Right atrium auricular region (tissue), 2 donors: Measurements from ENCODE around the gene MORN5. TPM values are rescaled to one million over a fixed set of nuclear protein-coding genes. Genes with fewer than 3 reads are reported as not detected.

Experiments used
- DNase-seq: peaks from one replicate; pipeline ENCODE4 v3.0.0-alpha.2; 2019; ENCODE audit warnings: low spot score
- H3K27ac ChIP-seq, 2 donors: fragments of 200-600 bp; sonication (generic); 1 replicate in 1 of 2; 2 replicates in 1 of 2; pipeline ENCODE4 v1.5.1; 2016 to 2019
- H3K27me3 ChIP-seq, 2 donors: fragments of 200-600 bp; sonication (generic); one replicate each; pipeline versions ENCODE4 v1.5.1 to v1.6.0; 2017 to 2019
- H3K36me3 ChIP-seq: fragments of 200-600 bp; sonication (generic); one replicate; pipeline ENCODE4 v1.5.1; 2016
- H3K4me1 ChIP-seq, 2 donors: fragments of 200-600 bp; sonication (generic); one replicate each; pipeline versions ENCODE4 v1.5.1 to v1.6.0; 2017 to 2019
- H3K4me3 ChIP-seq, 2 donors: fragments of 200-600 bp; sonication (generic); 1 replicate in 1 of 2; 2 replicates in 1 of 2; pipeline ENCODE4 v1.5.1; 2017 to 2019; ENCODE audit warnings: mild to moderate bottlenecking in 1 of 2, moderate library complexity in 1 of 2
- H3K9me3 ChIP-seq, 2 donors: fragments of 200-600 bp; sonication (generic); one replicate each; pipeline ENCODE4 v1.5.1; 2019
- CTCF ChIP-seq, 2 donors: fragments of 200-600 bp; sonication (generic); IDR thresholded peaks; one replicate each; pipeline ENCODE4 v1.5.1; 2019; ENCODE audit warnings: antibody characterized with exemption in 2 of 2
- total RNA-seq, 2 donors: library from RNA; depleted of rRNA; stranded (reverse); fragments of >200 nt; gene quantifications; one replicate each; pipeline ENCODE4 v1.1.0, GENCODE V29; 2016

MORN5 gene
- total RNA-seq, 2 donors from 2014 or later, result not detected

- TF ChIP-seq CTCF (IDR thresholded peaks at IDR 0.05), result no peak
- Histone ChIP-seq H3K4me1 (peaks cover 0 to 43% of the 10 kb centered on the region in 2 donors), H3K27ac (no peak overlapping the region), H3K4me3 (no peak overlapping the region), H3K9me3 (no peaks in the 10 kb centered on the region), H3K36me3 (no peaks in the 10 kb centered on the region), H3K27me3 (peaks cover 35 to 37% of the 10 kb centered on the region in 2 donors)
- no peak for DNase-seq
Observed at GRCh38 chr9:122215663-122216062, 56.0 kb downstream of the MORN5 start.

- Histone ChIP-seq H3K27me3 (peaks cover 40 to 43% of the 10 kb centered on the region in 2 donors), H3K9me3 (no peaks in the 10 kb centered on the region), H3K4me1 (peaks cover 0 to 49% of the 10 kb centered on the region in 2 donors), H3K27ac (no peak overlapping the region), H3K36me3 (no peaks in the 10 kb centered on the region), H3K4me3 (no peak overlapping the region)
- TF ChIP-seq CTCF (IDR thresholded peaks at IDR 0.05), result no peak
- no peak for DNase-seq
Observed at GRCh38 chr9:122216138-122216797, 56.6 kb downstream of the MORN5 start.

- TF ChIP-seq CTCF (IDR thresholded peaks at IDR 0.05), result no peak
- H3K4me3 ChIP-seq, result no peak overlapping the region
- peaks cover 46 to 48% of the 10 kb centered on the region in 2 donors for H3K27me3 ChIP-seq
- H3K4me1 ChIP-seq, result peaks cover 0 to 52% of the 10 kb centered on the region in 2 donors
- H3K27ac ChIP-seq, result no peak overlapping the region
- no peak for DNase-seq
- H3K9me3 ChIP-seq, result no peaks in the 10 kb centered on the region
- no peaks in the 10 kb centered on the region for H3K36me3 ChIP-seq
Observed at GRCh38 chr9:122216798-122217418, 57.2 kb downstream of the MORN5 start.

GRCh38 chr9:122217640-122218039 lies 57.9 kb downstream of the MORN5 start:
- DNase-seq, result no peak
- Histone ChIP-seq H3K36me3 (no peaks in the 10 kb centered on the region), H3K4me3 (no peak overlapping the region), H3K27ac (no peak overlapping the region), H3K4me1 (peaks cover 0 to 52% of the 10 kb centered on the region in 2 donors), H3K27me3 (peaks cover 51 to 54% of the 10 kb centered on the region in 2 donors), H3K9me3 (no peaks in the 10 kb centered on the region)
- TF ChIP-seq CTCF (IDR thresholded peaks at IDR 0.05), result no peak

GRCh38 chr9:122218071-122218934 lies 58.6 kb downstream of the MORN5 start:
- no peak for TF ChIP-seq CTCF (IDR thresholded peaks at IDR 0.05)
- Histone ChIP-seq H3K9me3 (no peaks in the 10 kb centered on the region), H3K36me3 (no peaks in the 10 kb centered on the region), H3K27me3 (peaks cover 52 to 53% of the 10 kb centered on the region in 2 donors), H3K4me1 (peaks cover 0 to 51% of the 10 kb centered on the region in 2 donors), H3K27ac (no peak overlapping the region), H3K4me3 (no peak overlapping the region)
- DNase-seq, result no peak
